ENCODE results near the gene SLC9A2.
A peak's percentile ranks its signal among the peaks of the same experiment; 100 is the strongest.

SLC9A2 gene

GRCh38 chr2:102593516-102593915, 25.8 kb upstream of the SLC9A2 start:
- Histone ChIP-seq H3K36me3 (ENCODE audit: control insufficient read depth, insufficient read depth, low read length) (no peaks in the 10 kb centered on the region), H3K79me2 (ENCODE audit: control insufficient read depth, insufficient read depth, low read length) (no peaks in the 10 kb centered on the region), H3K18ac (ENCODE audit: low read length) (no peak overlapping the region), H3K56ac (ENCODE audit: low read length) (no peak overlapping the region), H3K4me1 (ENCODE audit: control insufficient read depth, low read depth, low read length) (no peaks in the 10 kb centered on the region), H2BK5ac (ENCODE audit: low read length) (no peak overlapping the region), H3K4me2 (ENCODE audit: low read length) (no peak overlapping the region), H3K27ac (ENCODE audit: low read depth, low read length) (no peak overlapping the region), H4K5ac (ENCODE audit: low read length) (no peak overlapping the region), H3K4ac (ENCODE audit: low read depth, low read length) (no peak overlapping the region), H3K79me1 (ENCODE audit: low read length) (no peaks in the 10 kb centered on the region), H3K23ac (ENCODE audit: low read length) (no peak overlapping the region), H3K27me3 (ENCODE audit: insufficient read depth, low read length, poor library complexity) (no peaks in the 10 kb centered on the region), H3K9ac (ENCODE audit: low read length) (no peak overlapping the region), H2BK120ac (ENCODE audit: low read depth, low read length) (no peak overlapping the region), H2AK5ac (ENCODE audit: low read length) (no peak overlapping the region), H4K8ac (ENCODE audit: low read depth, low read length) (no peak overlapping the region), H2BK15ac (replicated peaks; ENCODE audit: low read depth) (no peak overlapping the region), H3K4me3 (ENCODE audit: low read length) (no peak overlapping the region)
- WGBS (ENCODE audit: extremely low coverage, insufficient coverage, low lambda C conversion rate): no CpG with 5 or more reads among the region's 3 CpGs
- no peak for DNase-seq

- Histone ChIP-seq H3K4ac (ENCODE audit: low read depth, low read length) (no peak overlapping the region), H3K4me2 (ENCODE audit: low read length) (no peak overlapping the region), H3K79me1 (ENCODE audit: low read length) (no peaks in the 10 kb centered on the region), H3K23ac (ENCODE audit: low read length) (no peak overlapping the region), H3K4me3 (ENCODE audit: low read length) (no peak overlapping the region), H2BK5ac (ENCODE audit: low read length) (no peak overlapping the region), H2AK5ac (ENCODE audit: low read length) (no peak overlapping the region), H3K4me1 (ENCODE audit: control insufficient read depth, low read depth, low read length) (no peaks in the 10 kb centered on the region), H2BK120ac (ENCODE audit: low read depth, low read length) (no peak overlapping the region), H3K56ac (ENCODE audit: low read length) (no peak overlapping the region), H4K5ac (ENCODE audit: low read length) (no peak overlapping the region), H3K18ac (ENCODE audit: low read length) (no peak overlapping the region), H3K36me3 (ENCODE audit: control insufficient read depth, insufficient read depth, low read length) (no peaks in the 10 kb centered on the region), H4K8ac (ENCODE audit: low read depth, low read length) (no peak overlapping the region), H3K9ac (ENCODE audit: low read length) (no peak overlapping the region), H3K79me2 (ENCODE audit: control insufficient read depth, insufficient read depth, low read length) (no peaks in the 10 kb centered on the region), H3K27ac (ENCODE audit: low read depth, low read length) (no peak overlapping the region), H2BK15ac (replicated peaks; ENCODE audit: low read depth) (no peak overlapping the region), H3K27me3 (ENCODE audit: insufficient read depth, low read length, poor library complexity) (no peaks in the 10 kb centered on the region)
- WGBS (ENCODE audit: extremely low coverage, insufficient coverage, low lambda C conversion rate): no CpG with 5 or more reads among the region's 6 CpGs
- DNase-seq: no peak
Observed at GRCh38 chr2:102594445-102595016, 24.8 kb upstream of the SLC9A2 start.

- H3K4me3 ChIP-seq (ENCODE audit: low read length): no peak overlapping the region
Observed at GRCh38 chr2:102597788-102598187, 21.6 kb upstream of the SLC9A2 start.

GRCh38 chr2:102599486-102599885, 19.9 kb upstream of the SLC9A2 start:
- Histone ChIP-seq H3K79me1 (ENCODE audit: low read length) (no peaks in the 10 kb centered on the region), H3K27me3 (ENCODE audit: insufficient read depth, low read length, poor library complexity) (no peaks in the 10 kb centered on the region), H3K4me3 (ENCODE audit: low read length) (no peak overlapping the region), H3K27ac (ENCODE audit: low read depth, low read length) (no peak overlapping the region), H3K4me1 (ENCODE audit: control insufficient read depth, low read depth, low read length) (no peaks in the 10 kb centered on the region), H4K8ac (ENCODE audit: low read depth, low read length) (no peak overlapping the region), H3K4me2 (ENCODE audit: low read length) (no peak overlapping the region), H4K5ac (ENCODE audit: low read length) (no peak overlapping the region), H3K36me3 (ENCODE audit: control insufficient read depth, insufficient read depth, low read length) (no peaks in the 10 kb centered on the region), H2AK5ac (ENCODE audit: low read length) (no peak overlapping the region), H3K4ac (ENCODE audit: low read depth, low read length) (no peak overlapping the region), H2BK5ac (ENCODE audit: low read length) (no peak overlapping the region), H3K79me2 (ENCODE audit: control insufficient read depth, insufficient read depth, low read length) (no peaks in the 10 kb centered on the region), H3K23ac (ENCODE audit: low read length) (no peak overlapping the region), H2BK15ac (replicated peaks; ENCODE audit: low read depth) (no peak overlapping the region), H2BK120ac (ENCODE audit: low read depth, low read length) (no peak overlapping the region), H3K18ac (ENCODE audit: low read length) (no peak overlapping the region), H3K9ac (ENCODE audit: low read length) (no peak overlapping the region), H3K56ac (ENCODE audit: low read length) (no peak overlapping the region)
- no CpG with 5 or more reads among the region's 6 CpGs for WGBS (ENCODE audit: extremely low coverage, insufficient coverage, low lambda C conversion rate)
- DNase-seq: peak; percentile 28

More at GRCh38 chr2:102597788-102598187, 21.6 kb upstream of the SLC9A2 start:
- Histone ChIP-seq H2BK120ac (ENCODE audit: low read depth, low read length) (no peak overlapping the region), H3K23ac (ENCODE audit: low read length) (no peak overlapping the region), H3K18ac (ENCODE audit: low read length) (no peak overlapping the region), H3K79me1 (ENCODE audit: low read length) (no peaks in the 10 kb centered on the region), H3K27me3 (ENCODE audit: insufficient read depth, low read length, poor library complexity) (no peaks in the 10 kb centered on the region), H2BK5ac (ENCODE audit: low read length) (no peak overlapping the region), H4K8ac (ENCODE audit: low read depth, low read length) (no peak overlapping the region), H3K79me2 (ENCODE audit: control insufficient read depth, insufficient read depth, low read length) (no peaks in the 10 kb centered on the region), H2AK5ac (ENCODE audit: low read length) (no peak overlapping the region), H3K27ac (ENCODE audit: low read depth, low read length) (no peak overlapping the region), H3K36me3 (ENCODE audit: control insufficient read depth, insufficient read depth, low read length) (no peaks in the 10 kb centered on the region), H2BK15ac (replicated peaks; ENCODE audit: low read depth) (no peak overlapping the region), H3K56ac (ENCODE audit: low read length) (no peak overlapping the region), H3K4me1 (ENCODE audit: control insufficient read depth, low read depth, low read length) (no peaks in the 10 kb centered on the region), H3K4ac (ENCODE audit: low read depth, low read length) (no peak overlapping the region), H3K4me2 (ENCODE audit: low read length) (no peak overlapping the region), H4K5ac (ENCODE audit: low read length) (no peak overlapping the region), H3K9ac (ENCODE audit: low read length) (no peak overlapping the region)
- peak; percentile 27 for DNase-seq
- no CpG with 5 or more reads among the region's 9 CpGs for WGBS (ENCODE audit: extremely low coverage, insufficient coverage, low lambda C conversion rate)

- Histone ChIP-seq H3K79me1 (ENCODE audit: low read length) (no peaks in the 10 kb centered on the region), H3K4me3 (ENCODE audit: low read length) (no peak overlapping the region), H2BK5ac (ENCODE audit: low read length) (no peak overlapping the region), H3K27me3 (ENCODE audit: insufficient read depth, low read length, poor library complexity) (no peaks in the 10 kb centered on the region), H3K23ac (ENCODE audit: low read length) (no peak overlapping the region), H3K4ac (ENCODE audit: low read depth, low read length) (no peak overlapping the region), H3K4me1 (ENCODE audit: control insufficient read depth, low read depth, low read length) (no peaks in the 10 kb centered on the region), H2AK5ac (ENCODE audit: low read length) (no peak overlapping the region), H3K27ac (ENCODE audit: low read depth, low read length) (no peak overlapping the region), H3K79me2 (ENCODE audit: control insufficient read depth, insufficient read depth, low read length) (no peaks in the 10 kb centered on the region), H2BK15ac (replicated peaks; ENCODE audit: low read depth) (no peak overlapping the region), H3K4me2 (ENCODE audit: low read length) (no peak overlapping the region), H3K18ac (ENCODE audit: low read length) (no peak overlapping the region), H2BK120ac (ENCODE audit: low read depth, low read length) (no peak overlapping the region), H4K8ac (ENCODE audit: low read depth, low read length) (no peak overlapping the region), H4K5ac (ENCODE audit: low read length) (no peak overlapping the region), H3K9ac (ENCODE audit: low read length) (no peak overlapping the region), H3K36me3 (ENCODE audit: control insufficient read depth, insufficient read depth, low read length) (no peaks in the 10 kb centered on the region), H3K56ac (ENCODE audit: low read length) (no peak overlapping the region)
- no CpG with 5 or more reads among the region's 2 CpGs for WGBS (ENCODE audit: extremely low coverage, insufficient coverage, low lambda C conversion rate)
- no peak for DNase-seq
Observed at GRCh38 chr2:102601730-102602129, 17.6 kb upstream of the SLC9A2 start.

GRCh38 chr2:102603904-102604303, 15.4 kb upstream of the SLC9A2 start:
- no peak for DNase-seq
- Histone ChIP-seq H2BK5ac (ENCODE audit: low read length) (no peak overlapping the region), H3K4me3 (ENCODE audit: low read length) (no peak overlapping the region), H2BK15ac (replicated peaks; ENCODE audit: low read depth) (no peak overlapping the region), H3K27ac (ENCODE audit: low read depth, low read length) (no peak overlapping the region), H3K27me3 (ENCODE audit: insufficient read depth, low read length, poor library complexity) (no peaks in the 10 kb centered on the region), H2BK120ac (ENCODE audit: low read depth, low read length) (no peak overlapping the region), H3K36me3 (ENCODE audit: control insufficient read depth, insufficient read depth, low read length) (no peaks in the 10 kb centered on the region), H3K4me2 (ENCODE audit: low read length) (no peak overlapping the region), H3K4me1 (ENCODE audit: control insufficient read depth, low read depth, low read length) (no peaks in the 10 kb centered on the region), H4K5ac (ENCODE audit: low read length) (no peak overlapping the region), H2AK5ac (ENCODE audit: low read length) (no peak overlapping the region), H4K8ac (ENCODE audit: low read depth, low read length) (no peak overlapping the region), H3K56ac (ENCODE audit: low read length) (no peak overlapping the region), H3K4ac (ENCODE audit: low read depth, low read length) (no peak overlapping the region), H3K79me2 (ENCODE audit: control insufficient read depth, insufficient read depth, low read length) (no peaks in the 10 kb centered on the region), H3K79me1 (ENCODE audit: low read length) (no peaks in the 10 kb centered on the region), H3K9ac (ENCODE audit: low read length) (no peak overlapping the region), H3K23ac (ENCODE audit: low read length) (no peak overlapping the region), H3K18ac (ENCODE audit: low read length) (no peak overlapping the region)
- no CpG with 5 or more reads among the region's 4 CpGs for WGBS (ENCODE audit: extremely low coverage, insufficient coverage, low lambda C conversion rate)

Data from mesendoderm (in vitro differentiated cells).